Activated CD8-positive, alpha-beta memory T cell treated with anti-CD3 and anti-CD28 coated beads for 48 hours (primary cell): ENCODE results near the gene CDCA3.
"Not testable (repeated sequence)": the region's sequence is repeated elsewhere in the genome, so short reads cannot be mapped to it uniquely, and the experiment has no call there.

Experiments used
- DNase-seq, 3 experiments: peaks; one replicate each; pipeline ENCODE4 v3.0.0-alpha.2; 2020; ENCODE audit warnings: low read depth in 2 of 3, low spot score in 2 of 3

The CDCA3 gene

GRCh38 chr12:6872073-6873048 lies 21.3 kb upstream of the CDCA3 start:
- peak; percentile 65 to 91 (median 72) for DNase-seq

GRCh38 chr12:6871052-6871957 lies 20.2 kb upstream of the CDCA3 start:
- peak in 1 of 3 experiments; percentile 27 for DNase-seq

- not testable (repeated sequence) for DNase-seq
Observed at GRCh38 chr12:6870304-6870703, 19.2 kb upstream of the CDCA3 start.

GRCh38 chr12:6869049-6870021 lies 18.2 kb upstream of the CDCA3 start:
- DNase-seq, result peak in 2 of 3 experiments; percentile 52 to 71

GRCh38 chr12:6868211-6869048 lies 17.3 kb upstream of the CDCA3 start:
- DNase-seq, result no peak

- DNase-seq, result peak; percentile 61 to 66 (median 64)
Observed at GRCh38 chr12:6867413-6868210, 16.5 kb upstream of the CDCA3 start, which contains the start of gene TPI1. Gene TPI1 (plus strand): TSS chr12:6867531. CDS start chr12:6867567, 36 bp downstream.

GRCh38 chr12:6866920-6867412 lies 15.9 kb upstream of the CDCA3 start:
- no peak for DNase-seq

- DNase-seq, result no peak
Observed at GRCh38 chr12:6866163-6866919, 15.3 kb upstream of the CDCA3 start.

GRCh38 chr12:6865307-6865706 lies 14.2 kb upstream of the CDCA3 start:
- DNase-seq, result not testable (repeated sequence)

- no peak for DNase-seq
Observed at GRCh38 chr12:6863586-6864321, 12.7 kb upstream of the CDCA3 start.

- DNase-seq, result no peak
Observed at GRCh38 chr12:6863033-6863432, 11.9 kb upstream of the CDCA3 start.

- no peak for DNase-seq
Observed at GRCh38 chr12:6861391-6861790, 10.3 kb upstream of the CDCA3 start.

- no peak for DNase-seq
Observed at GRCh38 chr12:6860942-6861341, 9.9 kb upstream of the CDCA3 start.

- no peak for DNase-seq
Observed at GRCh38 chr12:6860116-6860515, 9.0 kb upstream of the CDCA3 start.

- no peak for DNase-seq
Observed at GRCh38 chr12:6858799-6859198, 7.7 kb upstream of the CDCA3 start.

GRCh38 chr12:6855322-6855721 lies 4.2 kb upstream of the CDCA3 start:
- no peak for DNase-seq

GRCh38 chr12:6854036-6854435 lies 3.0 kb upstream of the CDCA3 start:
- DNase-seq, result no peak
